Activated CD8-positive, alpha-beta memory T cell treated with anti-CD3 and anti-CD28 coated beads for 4 hours (primary cell): ENCODE measurements around the gene C11orf91.
"Not testable (repeated sequence)": the region's sequence is repeated elsewhere in the genome, so short reads cannot be mapped to it uniquely, and the experiment has no call there.

Source experiments
- DNase-seq, 2 donors: peaks; one replicate each; pipeline ENCODE4 v3.0.0-alpha.2; 2020; ENCODE audit warnings: low read depth in 2 of 2

C11orf91 gene

DNA sequence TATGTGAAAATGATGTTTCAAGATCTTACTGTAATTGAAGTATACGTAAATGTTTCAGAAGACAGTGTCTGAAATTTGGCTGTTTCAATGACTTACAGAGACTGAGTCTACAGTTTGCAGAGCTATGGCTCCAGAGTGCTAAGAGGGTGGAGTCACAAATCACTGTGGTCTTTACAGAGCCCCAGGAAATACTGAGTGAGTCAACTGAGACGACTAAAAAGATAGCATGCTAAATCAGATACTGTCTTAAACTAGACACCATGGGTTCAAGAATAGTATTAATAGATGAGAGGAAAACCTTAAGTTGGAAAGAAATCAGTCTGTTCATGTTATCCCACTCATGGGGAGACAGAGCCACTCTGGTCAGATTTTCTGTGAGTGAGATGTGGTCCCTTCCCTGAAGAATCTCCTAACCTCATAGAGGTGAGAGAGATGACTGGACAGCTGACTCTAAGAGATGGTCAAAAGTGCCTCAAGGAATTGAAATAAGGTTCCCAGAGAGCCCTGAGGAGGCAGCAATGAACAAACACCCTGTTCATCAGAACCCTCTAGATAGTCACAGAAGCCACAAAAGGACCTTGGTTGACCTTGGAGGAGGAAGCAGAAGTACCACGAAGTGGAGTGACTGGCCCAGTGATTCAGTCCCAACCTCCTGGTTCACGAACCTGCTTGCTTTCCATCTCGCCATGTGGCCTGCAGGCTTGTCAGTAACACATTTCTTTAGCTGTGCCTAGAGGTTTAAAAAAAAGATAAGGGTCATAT is 30.2 kb downstream of the C11orf91 start:
- no peak for DNase-seq

DNA sequence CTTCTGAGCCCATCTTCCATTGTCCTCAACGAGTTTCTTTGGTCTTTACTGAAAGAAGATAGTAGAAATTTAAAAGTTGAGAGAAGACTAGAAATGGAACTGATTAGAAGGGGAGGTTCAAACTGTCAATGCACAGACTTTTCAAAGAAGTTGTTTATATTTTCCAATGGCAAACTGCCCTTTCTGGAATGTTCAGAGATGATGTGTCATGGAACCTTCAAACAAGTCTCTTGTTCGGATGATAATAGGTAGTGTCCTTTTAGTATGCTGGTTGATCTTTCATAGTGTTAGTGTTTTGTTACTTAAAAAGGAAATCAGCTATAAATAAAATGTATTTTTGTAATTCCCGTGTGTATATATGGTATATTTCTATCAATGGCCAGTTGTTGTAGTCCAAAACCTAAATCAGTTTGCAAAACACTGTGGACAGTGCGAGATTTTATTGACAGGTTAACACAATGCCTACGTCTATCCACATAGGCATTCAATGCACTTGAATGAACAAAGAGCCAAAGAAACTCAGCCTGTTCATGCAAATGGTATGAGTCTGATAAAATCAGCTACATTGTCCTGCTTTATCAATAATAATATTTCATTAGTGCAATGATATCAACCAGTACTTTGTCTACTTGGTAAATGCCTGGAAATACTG is 30.9 kb downstream of the C11orf91 start:
- no peak for DNase-seq

DNA sequence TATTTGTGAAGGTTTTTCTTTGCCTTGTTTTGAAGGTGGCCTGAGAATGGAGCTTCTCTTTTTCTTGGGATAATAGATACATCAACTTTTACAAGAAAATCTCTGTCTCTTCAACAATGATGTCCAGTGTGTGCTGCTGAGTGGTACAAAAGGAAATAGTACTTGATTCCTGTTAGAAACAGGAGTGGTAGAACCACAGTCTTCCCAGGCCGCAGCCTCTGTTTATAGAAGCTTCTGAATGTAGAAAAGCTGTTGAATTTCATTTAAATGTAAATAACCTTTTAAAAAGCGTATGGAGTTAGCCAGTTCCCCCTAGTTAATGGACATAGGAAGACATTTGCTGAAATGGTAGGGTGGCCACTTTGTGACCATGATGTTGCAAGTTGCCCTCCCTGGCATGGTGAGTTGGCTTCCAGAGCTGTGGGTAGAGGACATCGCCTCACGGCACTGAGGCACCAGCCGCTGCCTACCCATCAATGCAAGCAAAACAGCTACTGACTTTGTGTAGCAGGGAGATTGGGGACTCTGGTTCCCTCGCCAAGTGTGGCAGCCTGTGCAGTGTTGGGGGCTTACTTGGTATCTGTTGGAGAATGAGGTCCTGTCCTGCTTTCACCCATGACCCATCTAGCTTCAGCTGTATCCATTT is 31.6 kb downstream of the C11orf91 start:
- DNase-seq, result no peak

DNA sequence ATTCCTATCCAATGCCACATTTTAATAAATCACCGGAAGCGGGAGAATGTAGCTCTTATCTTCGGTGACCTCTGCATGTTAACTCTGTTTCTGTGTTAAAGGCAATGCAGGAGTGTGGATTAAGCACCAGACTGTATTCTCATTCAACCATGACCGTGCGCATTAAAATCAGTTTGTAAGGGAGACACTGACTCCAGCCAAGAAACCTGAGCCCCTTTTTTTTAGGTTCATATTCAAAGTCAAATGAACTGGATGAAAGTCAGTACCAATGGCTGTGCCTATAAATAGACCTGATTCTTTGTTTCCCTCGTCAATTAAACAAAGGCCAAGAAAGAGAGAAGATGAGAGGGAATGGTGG is 32.2 kb downstream of the C11orf91 start:
- DNase-seq, result no peak

DNA sequence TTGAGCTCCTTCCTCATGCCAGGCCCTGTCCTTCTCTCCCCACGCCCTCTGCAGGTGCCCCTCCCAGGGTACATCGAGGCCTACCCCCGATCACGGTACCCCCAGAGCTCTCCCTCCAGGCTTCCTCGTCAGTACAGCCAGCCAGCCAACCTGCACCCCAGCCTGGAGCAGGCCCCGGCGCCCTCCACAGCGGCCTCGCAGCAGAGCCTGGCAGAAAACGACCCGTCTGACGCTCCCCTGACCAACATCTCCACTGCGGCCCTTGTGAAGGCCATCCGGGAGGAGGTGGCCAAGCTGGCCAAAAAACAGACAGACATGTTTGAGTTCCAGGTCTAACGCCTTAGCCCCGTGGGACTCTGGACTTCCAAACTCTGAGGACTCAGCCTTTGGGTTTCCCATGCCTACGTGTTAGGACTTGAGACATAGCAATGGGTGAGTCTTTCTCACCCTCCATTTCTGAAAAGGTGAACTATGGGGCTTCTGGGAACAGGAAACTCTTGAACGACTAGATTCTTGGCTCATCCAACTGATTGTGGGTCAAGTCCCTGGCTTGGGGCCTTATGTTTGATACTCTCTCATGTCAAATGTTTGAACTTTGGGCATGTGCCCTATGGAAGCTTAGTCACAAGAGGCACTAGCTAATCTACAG is 32.7 kb downstream of the C11orf91 start:
- DNase-seq, result no peak

DNA sequence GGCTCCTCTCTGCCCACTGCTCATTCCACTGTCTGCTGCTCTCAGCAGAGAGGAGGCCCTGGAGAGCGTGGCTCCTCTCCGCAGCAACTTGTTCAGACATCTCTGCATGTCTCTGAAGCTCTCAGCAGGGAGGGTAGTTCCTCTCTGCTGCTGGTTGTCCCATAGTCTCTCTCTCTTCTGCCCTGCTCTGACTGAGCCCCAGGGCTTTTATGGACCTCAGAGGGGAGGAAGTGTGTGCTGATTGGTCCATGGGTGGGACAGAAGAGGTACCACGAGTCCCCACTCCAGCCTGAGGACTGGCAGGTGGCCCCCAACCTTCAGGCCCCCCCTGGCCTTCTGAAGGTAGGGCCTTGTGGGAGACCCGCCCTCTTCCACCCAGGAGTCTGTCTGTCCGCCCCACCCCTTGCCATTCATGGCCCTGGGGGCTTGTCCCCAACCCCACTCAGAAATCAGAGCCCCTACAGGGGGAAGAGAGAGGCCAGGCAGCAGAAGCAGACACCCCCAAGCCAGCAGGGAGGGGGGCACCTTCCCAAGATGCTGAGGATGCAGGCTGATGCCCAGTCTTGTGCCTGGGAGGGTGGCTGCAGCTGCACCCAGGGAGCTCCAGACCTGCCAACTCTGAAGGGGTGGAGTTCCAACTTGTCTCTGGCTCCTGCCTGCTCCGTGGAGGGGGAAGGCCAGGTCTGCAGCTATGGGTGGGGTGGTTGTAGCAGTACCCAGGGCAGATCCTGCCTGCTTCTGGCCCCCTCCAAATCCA is 35.1 kb downstream of the C11orf91 start:
- no peak for DNase-seq

DNA sequence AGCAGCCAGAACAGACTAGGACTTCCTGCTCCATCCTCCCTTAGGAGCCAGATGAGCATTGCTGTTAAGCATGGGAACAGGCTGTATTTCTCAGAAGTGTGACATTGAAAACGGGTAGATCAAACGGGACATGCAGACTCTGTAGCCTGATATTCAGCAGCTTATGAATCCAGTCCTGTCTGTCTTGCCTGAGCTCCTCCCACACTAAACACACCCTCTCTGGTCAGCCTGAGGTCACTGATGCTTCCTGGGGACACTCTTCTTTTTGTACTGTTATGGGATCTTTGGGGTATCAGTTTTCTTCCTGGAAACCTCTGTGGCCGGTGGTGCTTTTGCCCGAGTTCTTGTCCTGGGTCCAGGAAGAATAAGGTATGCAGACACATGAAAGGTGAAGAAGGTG is 35.8 kb downstream of the C11orf91 start:
- DNase-seq, result no peak

DNA sequence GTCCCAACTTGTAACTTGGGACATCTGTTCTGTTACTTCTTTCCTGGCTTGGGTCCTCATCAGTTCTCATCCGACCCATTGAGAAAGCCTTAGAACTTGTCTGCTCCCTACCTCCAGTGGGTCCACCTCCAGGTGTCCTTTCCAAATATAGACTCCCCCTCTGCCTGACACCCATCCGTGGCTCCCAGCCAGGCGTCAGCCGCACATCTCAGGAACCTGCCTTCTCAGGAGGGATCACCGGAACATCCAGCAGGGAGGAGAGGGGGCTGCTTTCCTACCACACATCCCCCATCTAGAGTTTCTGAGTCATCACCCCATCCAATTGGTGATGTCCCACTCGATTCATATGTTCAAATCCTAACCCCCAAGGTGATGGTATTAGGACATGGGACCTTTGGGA is 36.5 kb downstream of the C11orf91 start:
- no peak for DNase-seq

DNA sequence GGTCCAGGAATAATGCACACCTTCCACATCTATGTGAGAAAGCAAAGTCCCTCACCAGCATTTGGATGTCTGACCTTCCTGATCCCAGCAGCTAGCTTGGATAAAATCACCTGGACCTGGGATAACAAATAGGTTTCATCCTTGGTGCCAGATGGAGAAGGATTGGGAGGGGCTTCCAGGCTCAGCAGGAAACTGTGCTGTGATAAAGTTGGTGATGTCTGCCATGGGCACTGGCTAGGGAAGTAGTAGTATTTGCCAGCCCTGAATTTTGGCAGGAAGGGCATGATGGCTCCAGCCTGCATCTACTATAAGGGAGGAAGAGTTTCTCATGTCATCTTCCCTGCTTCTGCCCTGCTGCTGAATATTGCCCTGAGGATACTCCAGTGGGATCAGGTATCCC is 37.5 kb downstream of the C11orf91 start:
- DNase-seq, result no peak

DNA sequence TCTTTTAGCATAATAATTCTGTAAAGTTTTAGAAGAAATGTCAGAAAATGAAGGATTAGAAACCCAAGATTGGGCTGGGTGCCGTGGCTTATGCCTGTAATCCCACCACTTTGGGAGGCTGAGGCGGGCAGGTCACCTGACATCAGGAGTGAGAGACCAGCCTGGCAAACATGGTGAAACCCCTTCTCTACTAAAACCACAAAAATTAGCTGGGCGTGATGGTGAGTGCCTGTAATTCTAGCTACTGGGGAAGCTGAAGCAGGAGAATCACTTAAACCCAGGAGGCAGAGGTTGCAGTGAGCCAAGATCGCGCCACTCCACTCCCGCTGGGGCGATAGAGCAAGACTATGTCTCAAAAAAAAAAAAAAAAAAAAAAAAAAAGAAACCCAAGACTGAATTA is 39.1 kb downstream of the C11orf91 start:
- DNase-seq, result not testable (repeated sequence)

DNA sequence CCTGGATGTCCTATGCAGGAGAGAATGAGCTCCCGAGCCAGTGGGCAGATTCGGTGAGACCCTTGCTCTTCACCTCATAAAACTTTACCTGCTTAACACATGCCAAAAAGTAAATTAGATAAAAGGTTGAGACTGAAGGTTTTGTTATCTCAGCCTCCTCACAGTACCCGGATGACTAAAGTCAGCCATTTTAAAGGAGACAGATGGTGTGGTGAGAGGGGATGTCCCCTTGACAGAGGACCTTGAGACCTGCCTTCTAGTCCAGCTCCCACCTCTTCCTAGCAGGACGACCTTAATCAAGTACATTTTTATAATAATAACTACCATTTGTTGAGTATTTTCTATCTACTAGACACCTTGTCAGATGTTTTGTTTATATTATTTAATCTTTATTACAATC is 39.7 kb downstream of the C11orf91 start:
- no peak for DNase-seq

DNA sequence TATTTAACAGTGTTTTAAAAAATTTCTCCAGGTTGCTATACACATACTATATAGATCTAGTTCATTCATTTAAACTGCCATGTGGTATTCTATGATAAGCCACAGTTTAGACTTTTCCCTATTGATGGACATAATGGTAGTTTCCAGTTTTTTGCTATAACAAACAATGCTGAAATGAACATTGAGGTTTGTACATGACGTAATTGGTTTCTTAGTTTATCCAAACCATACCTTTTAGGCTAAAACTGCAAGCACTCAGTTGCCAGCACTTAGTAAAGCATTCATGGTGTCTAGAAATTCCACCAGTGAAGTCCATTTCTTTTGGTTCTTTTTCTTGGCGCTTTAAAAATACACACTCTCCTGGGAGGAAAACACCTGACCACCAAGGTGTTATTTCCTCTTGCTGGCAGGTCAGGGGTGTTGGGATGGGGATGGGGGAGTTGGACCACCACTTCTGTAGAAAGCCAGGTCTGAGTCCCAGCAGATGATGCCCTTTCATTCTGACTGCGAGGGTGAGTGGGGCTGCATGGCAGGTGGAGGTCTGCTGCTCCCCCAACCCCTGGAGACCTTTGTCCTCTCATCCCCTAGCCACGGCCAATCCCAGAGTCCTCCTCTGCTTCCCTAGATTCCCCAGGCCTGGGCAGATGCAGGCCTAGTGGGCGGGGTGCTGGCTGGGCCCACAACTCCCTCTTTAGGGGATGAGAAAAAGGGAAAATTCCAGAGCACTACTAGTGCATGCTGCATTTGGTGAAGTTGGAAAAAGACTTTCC is 41.1 kb downstream of the C11orf91 start:
- no peak for DNase-seq

DNA sequence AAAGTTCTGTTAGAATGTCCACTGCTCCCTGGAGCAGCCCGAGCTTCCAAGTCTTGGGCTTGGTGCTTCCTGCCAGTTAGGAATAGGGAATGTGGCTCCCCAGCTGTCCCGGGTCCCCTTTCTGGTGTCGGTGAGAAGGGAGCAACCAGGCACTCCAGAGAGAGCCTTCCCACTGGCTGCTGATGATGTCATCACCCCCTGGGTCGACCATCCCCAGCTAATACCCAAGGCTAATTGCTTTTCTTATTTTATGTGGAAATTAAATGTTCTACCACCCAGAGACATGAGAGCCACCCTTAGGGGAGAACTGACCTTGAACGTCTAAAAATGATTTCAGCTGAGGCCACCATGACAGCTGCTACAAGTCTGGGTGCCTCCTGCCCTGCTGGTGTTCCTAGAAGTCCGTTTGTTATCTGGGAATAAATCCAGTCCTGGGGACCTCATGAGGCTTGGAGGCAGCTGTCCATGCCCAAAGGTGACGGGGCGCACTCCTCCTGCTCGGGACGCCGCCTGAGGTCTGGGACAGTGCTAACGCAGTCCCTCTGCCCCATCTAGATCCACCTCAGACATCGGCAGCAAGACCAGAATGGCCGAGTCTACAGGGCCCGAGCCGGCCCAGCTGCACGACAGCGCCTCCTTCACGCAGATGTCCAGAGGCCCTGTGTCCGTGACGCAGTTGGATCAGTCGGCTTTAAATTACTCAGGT is 42.3 kb downstream of the C11orf91 start:
- DNase-seq, result no peak

DNA sequence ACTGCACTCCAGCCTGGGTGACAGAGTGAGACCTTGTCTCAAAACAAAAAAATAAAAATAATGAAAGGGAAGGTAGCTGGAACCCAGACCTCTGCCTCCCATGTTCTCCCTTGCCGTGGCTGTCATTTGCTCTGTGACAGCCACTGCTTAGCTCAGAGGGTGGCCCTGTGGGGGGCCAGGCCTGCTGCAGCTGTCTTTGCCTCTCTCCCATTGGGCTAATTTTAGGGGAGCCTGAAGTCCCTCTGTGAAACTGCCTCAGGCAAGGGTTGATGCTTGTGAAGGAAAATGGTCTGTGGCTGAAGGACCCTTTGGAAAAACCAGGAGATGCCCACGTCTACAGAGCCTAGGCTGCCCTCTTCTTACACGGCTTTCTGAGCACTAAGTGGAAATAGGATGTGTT is 42.9 kb downstream of the C11orf91 start:
- DNase-seq, result no peak

DNA sequence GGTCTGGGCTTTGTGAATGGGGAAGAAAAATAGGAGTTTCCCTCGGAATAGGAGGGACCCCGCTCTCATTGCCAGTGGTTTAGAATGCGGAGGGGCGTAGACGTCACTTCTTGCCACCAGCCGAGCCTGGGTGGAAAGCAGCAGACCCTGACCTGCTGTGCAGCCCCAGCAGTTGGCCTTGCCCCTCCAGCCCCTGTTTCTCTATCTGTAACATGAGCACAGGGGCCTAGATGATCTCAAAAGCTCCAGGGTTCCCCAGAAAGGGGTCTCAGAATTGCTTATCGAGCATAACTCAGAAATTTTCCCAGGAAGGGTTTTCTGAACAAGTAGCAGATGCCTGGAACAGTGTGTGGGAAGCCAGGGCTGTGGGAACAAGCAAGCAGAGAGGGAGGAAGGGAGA is 43.9 kb downstream of the C11orf91 start:
- no peak for DNase-seq

DNA sequence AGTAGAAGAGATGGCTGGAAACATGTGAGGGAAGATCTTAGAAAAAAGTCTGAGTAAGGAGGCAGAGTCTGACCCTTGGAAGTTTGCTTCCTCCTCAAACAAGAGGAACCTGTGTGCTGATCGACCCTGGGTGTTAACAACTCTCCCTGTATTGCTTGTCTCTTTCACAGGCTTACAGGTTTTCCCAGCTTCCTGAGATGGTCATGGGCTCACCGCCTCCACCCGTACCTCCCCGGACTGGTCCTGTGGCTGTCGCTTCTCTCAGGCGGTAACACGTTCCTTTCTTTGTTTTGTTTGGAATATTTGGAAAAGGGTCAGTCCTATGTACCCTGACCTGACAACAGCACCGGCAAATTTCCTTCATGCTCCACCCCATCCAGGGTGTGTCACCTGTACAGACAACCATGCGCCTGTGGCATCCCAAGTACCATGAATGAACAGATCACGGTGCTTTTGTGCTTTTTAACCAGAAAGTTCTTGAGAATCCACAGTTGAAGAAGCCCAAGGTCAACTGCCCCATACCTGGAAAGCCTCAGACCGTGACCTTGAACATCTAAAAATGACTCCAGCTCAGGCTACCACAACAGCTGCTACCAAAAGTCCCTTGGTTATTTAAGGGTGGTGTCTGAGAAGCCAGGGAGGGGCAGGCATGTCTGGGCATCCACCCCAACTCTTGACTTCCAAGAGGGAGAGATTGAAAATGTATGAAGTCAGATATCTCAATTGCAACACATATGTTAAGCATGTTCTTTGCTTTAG is 44.6 kb downstream of the C11orf91 start:
- no peak for DNase-seq

DNA sequence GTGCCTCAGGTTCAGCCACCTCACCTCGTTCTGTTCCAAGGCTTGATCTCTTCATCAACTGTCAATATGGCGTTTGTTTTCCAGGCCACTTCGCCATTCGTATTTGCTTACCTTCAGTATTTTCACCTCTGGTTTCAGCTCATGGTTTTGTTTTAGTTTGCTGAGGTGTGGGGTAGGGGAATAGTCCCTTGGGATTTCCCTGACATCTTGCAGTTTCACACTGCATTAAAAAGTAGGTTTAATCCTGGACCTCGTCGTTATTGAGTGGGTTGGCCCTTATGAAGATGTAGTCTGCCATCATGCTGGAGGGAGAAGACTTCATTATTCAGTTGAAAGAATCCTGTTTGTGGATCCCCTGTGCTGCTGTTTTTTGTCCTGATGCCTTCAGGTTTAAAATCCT is 46.0 kb downstream of the C11orf91 start:
- DNase-seq, result no peak

DNA sequence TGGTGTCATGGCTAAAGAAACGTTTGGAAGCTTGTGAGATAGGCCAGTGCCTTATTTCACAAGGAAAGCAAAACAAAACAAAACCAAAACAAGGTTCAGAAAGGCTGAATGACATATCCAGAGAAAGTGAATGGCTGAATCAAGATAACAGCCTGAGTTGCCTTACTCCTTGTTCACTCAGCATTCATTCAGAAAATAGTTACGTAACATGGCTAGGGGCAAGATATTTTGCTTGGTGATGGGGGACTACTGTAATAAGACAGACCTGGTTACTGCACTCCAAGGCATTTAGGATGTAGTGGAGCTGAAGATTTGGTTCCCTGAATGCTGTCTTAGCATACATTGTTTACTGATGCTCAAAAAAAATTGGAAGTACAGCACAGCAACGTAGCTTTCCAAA is 47.7 kb downstream of the C11orf91 start:
- DNase-seq, result no peak

DNA sequence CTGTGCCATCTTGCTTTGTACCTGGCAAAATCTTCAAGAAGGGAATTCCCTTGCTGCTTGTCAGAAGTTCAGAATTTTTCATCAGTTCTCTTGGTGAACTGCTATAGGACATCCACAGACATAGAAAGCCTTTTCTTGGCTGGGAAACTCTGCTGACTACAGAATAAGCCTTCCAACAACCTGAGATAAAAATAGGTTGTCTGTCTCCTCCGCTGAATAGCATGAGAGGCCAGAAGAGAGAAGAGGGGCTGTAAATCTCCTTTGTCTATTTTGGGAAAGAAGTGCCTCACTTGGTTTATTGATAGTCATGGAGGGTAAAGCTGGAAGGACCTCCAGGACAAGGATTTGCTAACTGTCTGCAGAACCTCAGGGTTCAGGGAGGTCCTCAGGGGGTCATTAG is 48.2 kb downstream of the C11orf91 start:
- no peak for DNase-seq

DNA sequence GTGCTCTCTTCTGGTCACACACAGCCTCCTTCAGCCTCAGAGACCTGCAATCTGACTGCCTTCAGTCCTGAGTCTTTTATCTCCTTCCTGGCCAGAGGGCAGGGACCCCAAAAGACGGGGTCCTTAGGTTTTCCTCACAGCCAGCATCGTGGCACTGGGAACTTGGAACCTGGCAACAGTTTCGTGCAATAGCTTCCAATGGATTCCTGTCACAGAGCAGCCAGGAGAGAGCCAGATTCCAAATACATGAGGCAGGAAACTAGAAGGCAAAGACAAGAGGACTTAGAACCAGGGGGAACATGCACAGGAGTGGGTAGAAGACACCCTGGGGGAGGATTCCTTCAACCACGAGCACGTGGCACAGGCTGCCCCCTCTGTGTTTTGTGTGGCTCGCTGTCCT is 48.6 kb downstream of the C11orf91 start:
- DNase-seq, result no peak
